Measurements from ENCODE around the gene REM1. TPM values are rescaled to one million over a fixed set of nuclear protein-coding genes. Genes with fewer than 3 reads are reported as not detected.

The REM1 gene
- total and polyA plus RNA-seq, 2 of the 13 experiments (the other 11 are each of a cell fraction or from before 2014, with no cell fraction given) = not detected

- peak; percentile 55; the same call in 1 of the 2 replicates for TF ChIP-seq ZBED4 (CRISPR knock-in tag; IDR thresholded peaks at IDR 0.05; ENCODE audit: borderline replicate concordance)
- no peak for TF ChIP-seq ZBTB8A (CRISPR knock-in tag; IDR thresholded peaks at IDR 0.05; ENCODE audit: borderline replicate concordance, low read depth)
- TF ChIP-seq HDAC2 (CRISPR knock-in tag; IDR thresholded peaks at IDR 0.05) = peak; percentile 38; the same call in 1 of the 2 replicates
- TF ChIP-seq ZFX (CRISPR knock-in tag; IDR thresholded peaks at IDR 0.05; ENCODE audit: low read depth) = peak; percentile 73
- no peak for TF ChIP-seq KDM1A (CRISPR knock-in tag; IDR thresholded peaks at IDR 0.05)
- peak; percentile 33; the same call in 1 of the 3 replicates for TF ChIP-seq MXI1 (IDR thresholded peaks at IDR 0.05; ENCODE audit: borderline replicate concordance, low read depth, low read length)
- peak; percentile 78 for TF ChIP-seq FOXA3 (CRISPR knock-in tag; IDR thresholded peaks at IDR 0.05)
- peak; percentile 85 for TF ChIP-seq XRCC5 (optimal IDR thresholded peaks at IDR 0.05; ENCODE audit: low read length)
- TF ChIP-seq PRDM10 (CRISPR knock-in tag; IDR thresholded peaks at IDR 0.05; ENCODE audit: low read depth) = peak; percentile 97
- peak; percentile 33; the same call in 1 of the 2 replicates for TF ChIP-seq RFX5 (IDR thresholded peaks at IDR 0.05; ENCODE audit: low read depth, low read length)
- TF ChIP-seq KLF11 (CRISPR knock-in tag; IDR thresholded peaks at IDR 0.05) = 0 out of 2 replicates have a peak, but pooled peaks have one; percentile 6
- TF ChIP-seq ATF1 (CRISPR knock-in tag; IDR thresholded peaks at IDR 0.05) = 0 out of 2 replicates have a peak, but pooled peaks have one; percentile 21
- TF ChIP-seq LCORL (IDR thresholded peaks at IDR 0.05) = no peak
- peak; percentile 75 for TF ChIP-seq LCORL (CRISPR knock-in tag; IDR thresholded peaks at IDR 0.05)
- 0 out of 2 replicates have a peak, but pooled peaks have one; percentile 52 for TF ChIP-seq NRL (CRISPR knock-in tag; IDR thresholded peaks at IDR 0.05; ENCODE audit: borderline replicate concordance)
- TF ChIP-seq ZNF7 (CRISPR knock-in tag; IDR thresholded peaks at IDR 0.05) = no peak
- TF ChIP-seq THAP11 (CRISPR knock-in tag; IDR thresholded peaks at IDR 0.05) = peak; percentile 45
- TF ChIP-seq ZFP91 (CRISPR knock-in tag; IDR thresholded peaks at IDR 0.05; ENCODE audit: borderline replicate concordance) = peak; percentile 68
- TF ChIP-seq FOXC1 (CRISPR knock-in tag; IDR thresholded peaks at IDR 0.05; ENCODE audit: borderline replicate concordance) = 0 out of 2 replicates have a peak, but pooled peaks have one; percentile 49
- no peak for TF ChIP-seq ZNF883 (CRISPR knock-in tag; IDR thresholded peaks at IDR 0.05; ENCODE audit: not compliant biosample characterization)
- 0 out of 2 replicates have a peak, but pooled peaks have one; percentile 37 for TF ChIP-seq RFXANK (CRISPR knock-in tag; IDR thresholded peaks at IDR 0.05)
- peak; percentile 1; the same call in 1 of the 2 replicates for TF ChIP-seq SMC3 (IDR thresholded peaks at IDR 0.05; ENCODE audit: low read length)
Observed at GRCh38 chr20:31517373-31517772, 42.3 kb downstream of the REM1 start (continued).

All from HepG2 (cell line).